HG03457 (cell line): ENCODE measurements around the gene LRP6.

Source experiments
- ATAC-seq: cut with Tn5 transposase; IDR thresholded peaks from one replicate; pipeline ENCODE4 v1.9.1; 2021; ENCODE audit warnings: moderate number of reproducible peaks; ENCODE audit not compliant: unreplicated experiment

LRP6 gene

DNA sequence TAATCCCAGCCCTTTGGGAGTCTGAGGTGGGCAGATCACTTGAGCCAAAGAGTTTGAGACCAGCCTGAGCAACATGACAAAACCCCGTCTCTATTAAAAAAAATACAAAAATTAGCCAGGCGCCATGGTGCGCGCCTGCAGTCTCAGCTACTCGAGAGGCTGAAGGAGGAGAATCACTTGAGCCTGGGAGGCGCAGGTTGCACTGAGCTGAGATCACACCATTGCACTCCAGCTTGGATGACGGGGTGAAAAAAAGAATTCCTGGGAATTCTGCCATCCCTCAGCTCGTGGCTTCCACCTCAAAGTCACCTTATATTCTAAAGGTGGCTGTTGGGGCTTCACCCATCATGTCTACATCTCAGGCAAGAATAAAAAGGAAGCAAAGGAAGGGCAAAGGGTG is 183.2 kb downstream of the LRP6 start:
- ATAC-seq, result no peak

DNA sequence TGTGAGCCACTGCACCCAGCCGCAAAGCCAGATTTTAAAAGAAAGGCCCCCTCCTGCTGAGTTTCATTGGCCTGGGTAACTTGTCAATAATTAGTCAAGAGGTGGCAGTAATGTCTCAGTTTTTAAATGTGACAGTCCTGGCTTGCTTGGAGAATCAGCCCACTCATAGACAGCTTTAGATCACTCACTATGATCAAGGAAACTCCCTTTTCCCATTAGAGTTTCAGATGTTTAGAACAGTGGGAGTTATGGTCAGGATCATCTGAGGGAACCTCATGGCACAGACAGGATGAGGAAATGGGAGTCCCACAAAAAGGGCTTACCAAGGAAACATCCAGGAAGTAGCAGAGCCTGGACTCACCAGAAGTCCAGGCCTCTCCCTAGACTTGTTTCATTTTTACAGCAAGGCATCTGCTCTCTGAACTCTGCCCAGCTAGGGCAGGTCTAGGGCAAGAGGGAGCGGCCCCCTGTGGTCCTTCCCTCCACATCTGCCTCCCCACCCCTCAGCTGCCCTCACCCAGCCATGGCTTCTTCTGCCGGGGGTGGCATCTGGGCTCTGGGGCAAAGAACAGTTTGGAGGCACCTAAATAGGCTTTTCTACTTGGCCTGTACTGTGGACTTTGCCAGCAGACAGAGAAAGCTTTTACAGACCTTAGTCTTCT is 184.9 kb downstream of the LRP6 start:
- no peak for ATAC-seq

DNA sequence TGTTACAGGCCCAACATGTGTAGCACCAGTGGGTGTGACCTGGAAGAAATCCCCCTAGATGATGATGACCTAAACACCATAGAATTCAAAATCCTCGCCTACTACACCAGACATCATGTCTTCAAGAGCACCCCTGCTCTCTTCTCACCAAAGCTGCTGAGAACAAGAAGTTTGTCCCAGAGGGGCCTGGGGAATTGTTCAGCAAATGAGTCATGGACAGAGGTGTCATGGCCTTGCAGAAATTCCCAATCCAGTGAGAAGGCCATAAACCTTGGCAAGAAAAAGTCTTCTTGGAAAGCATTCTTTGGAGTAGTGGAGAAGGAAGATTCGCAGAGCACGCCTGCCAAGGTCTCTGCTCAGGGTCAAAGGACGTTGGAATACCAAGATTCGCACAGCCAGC is 187.6 kb downstream of the LRP6 start:
- no peak for ATAC-seq

DNA sequence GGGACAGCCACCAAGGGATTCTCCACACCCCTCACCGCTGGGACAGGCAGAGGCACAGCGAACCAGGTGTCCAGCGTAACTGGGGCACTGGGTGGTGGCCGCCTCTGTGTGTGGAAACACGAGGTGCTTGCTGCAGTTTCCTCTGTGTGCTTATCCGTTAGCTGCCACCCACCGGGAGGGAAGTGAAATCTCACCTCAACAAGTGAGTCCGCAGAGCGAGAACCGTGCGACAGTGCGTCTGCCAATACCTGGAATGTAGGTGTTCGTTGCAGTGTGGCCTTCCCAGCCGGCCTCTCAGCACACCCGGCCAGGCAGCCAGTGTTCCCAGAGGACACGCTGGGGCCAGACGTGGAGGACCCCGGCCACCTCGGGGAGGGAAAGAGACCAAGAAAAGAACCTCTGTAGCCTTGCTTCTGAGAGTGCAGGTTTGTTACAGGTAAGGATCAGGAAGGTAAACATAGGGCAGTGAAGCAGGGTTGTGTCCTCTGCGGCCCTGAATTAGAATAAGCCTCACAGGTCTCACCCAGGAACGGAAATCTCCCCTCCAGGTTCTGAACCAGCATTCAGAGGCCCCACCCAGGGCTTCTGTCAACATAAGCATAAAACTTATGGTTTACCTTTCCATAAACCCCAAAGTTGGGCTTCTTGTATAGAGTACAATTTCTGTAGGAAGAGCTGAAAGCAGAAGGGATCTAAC is 194.6 kb downstream of the LRP6 start:
- ATAC-seq, result no peak

DNA sequence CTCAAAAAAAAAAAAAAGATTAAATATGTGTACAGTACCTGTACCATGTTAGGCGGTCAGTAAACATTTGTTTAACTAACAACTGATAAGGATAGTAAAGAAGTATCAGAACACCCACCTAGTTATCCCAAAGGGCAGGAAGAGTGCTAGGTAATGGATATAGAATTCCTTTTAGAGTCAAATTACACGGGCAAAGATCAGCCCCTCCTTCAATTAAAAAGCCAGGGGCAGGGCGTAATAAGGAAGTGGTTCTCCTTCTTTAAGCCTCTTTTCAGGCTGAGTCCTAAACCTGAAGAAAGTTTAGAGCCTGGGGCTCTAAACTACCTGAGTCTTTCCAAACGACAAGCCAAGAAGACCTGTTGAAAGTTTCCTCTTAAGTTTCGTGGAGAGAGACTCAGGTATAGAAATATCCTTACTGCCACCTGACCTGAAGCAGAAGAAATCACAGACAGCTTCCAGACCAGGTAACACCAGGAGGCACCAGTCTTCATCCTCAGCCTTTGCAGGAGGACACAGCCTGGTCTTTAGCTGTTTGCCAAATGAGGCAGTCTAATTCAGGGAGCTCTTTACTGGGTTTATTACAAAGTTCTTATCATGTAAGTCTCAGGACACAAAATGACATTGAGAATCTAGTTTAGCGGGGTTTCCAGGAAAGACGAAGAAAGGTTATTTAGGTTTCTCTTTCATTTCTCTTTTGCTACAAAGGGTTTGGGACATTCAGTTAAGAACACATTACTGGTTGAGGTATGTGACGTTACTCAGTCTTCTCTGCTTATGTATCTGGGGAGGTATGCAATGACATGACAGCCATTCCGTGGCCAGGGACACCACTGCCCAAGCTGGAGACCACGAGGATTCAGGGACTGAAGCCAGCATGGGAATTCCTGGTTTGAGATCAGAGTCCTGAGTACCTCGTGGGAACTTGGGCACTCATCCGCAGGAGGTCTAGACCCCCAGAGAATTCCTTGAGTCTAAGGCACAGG is 195.9 kb downstream of the LRP6 start, which contains the start of gene BCL2L14:
Gene BCL2L14, plus strand, starts transcription at position 266 of the 983 bp plus-strand sequence. CDS start 8,367 bp downstream, outside the sequence.
- ATAC-seq, result no peak

DNA sequence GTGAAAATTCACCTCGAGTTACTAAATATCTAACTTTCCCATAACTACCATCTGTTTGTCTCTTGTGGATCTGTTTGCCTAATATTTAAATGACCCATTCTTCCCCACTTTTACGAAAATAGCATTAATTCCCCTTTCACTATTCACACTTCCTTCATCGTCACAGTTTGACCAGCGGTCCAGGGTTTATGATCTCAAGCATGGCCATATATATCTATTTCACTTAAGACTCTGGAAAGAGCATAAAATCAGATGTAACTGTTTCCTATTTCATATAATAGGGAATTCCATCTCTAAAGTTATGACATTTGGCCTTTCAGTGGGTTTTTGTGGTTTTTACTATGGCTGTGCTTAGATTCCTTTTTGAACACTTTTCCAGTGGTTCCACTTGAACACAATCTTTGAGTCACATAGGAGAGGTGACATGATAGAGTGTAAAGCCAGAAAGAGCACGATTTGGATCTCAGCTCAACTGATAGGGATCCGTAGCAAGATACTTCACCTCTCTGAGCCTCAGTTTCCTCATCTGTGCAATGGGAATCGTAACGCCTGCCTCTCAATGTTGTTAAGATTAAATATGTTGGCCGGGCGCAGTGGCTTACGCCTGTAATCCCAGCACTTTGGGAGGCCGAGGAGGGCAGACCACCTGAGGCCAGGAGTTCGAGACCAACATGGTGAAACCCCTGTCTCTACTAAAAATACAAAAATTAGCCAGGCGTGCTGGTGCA is 196.9 kb downstream of the LRP6 start:
- no peak for ATAC-seq

DNA sequence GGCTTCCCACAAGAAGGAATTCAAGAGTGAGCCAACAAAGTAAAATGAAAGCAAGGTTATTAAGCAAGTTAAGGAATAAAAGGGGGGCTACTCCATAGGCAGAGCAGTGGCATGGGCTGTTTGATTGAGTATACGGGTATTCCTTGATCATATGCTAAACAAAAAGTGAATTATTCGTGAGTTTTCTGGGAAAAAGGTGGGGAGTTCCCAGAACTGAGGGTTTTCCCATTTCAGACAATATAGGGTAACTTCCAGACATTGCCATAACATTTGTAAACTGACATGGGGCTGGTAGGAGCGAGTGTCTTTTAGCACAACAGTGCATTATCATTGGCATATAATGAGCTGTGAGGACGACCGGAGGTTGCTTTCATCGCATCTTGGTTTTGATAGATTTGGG is 198.1 kb downstream of the LRP6 start:
- ATAC-seq, result no peak
